Central memory CD8-positive, alpha-beta T cell (primary cell): ENCODE data around the gene SIL1.

Source experiments
- ATAC-seq: fragments of 150-1000 bp; cut with Tn5 transposase; replicated peaks from 2 replicates; pipeline ENCODE4 v1.10.0; 2022; ENCODE audit warnings: mild to moderate bottlenecking, moderate FRiP score, moderate number of reproducible peaks; ENCODE audit not compliant: poor library complexity, severe bottlenecking; ENCODE audit errors: extremely low read depth
- DNase-seq, 2 donors: peaks; one replicate each; pipeline ENCODE4 v3.0.0; 2021; ENCODE audit warnings: low spot score in 2 of 2
- H3K27ac Mint-ChIP-seq: one replicate; pipeline ENCODE4 v1.8.0; 2022; ENCODE audit warnings: low read depth, mild to moderate bottlenecking, moderate library complexity, mixed read lengths
- H3K27me3 Mint-ChIP-seq: one replicate; pipeline ENCODE4 v1.8.0; 2022; ENCODE audit warnings: mixed read lengths
- H3K36me3 Mint-ChIP-seq: one replicate; pipeline ENCODE4 v1.8.0; 2022; ENCODE audit warnings: mild to moderate bottlenecking, moderate library complexity, mixed read lengths; ENCODE audit not compliant: insufficient read depth
- H3K4me1 Mint-ChIP-seq: one replicate; pipeline ENCODE4 v1.8.0; 2022; ENCODE audit warnings: mixed read lengths
- H3K4me3 Mint-ChIP-seq: one replicate; pipeline ENCODE4 v1.8.0; 2022; ENCODE audit warnings: mild to moderate bottlenecking, moderate library complexity, mixed read lengths
- H3K9me3 Mint-ChIP-seq: one replicate; pipeline ENCODE4 v1.8.0; 2022; ENCODE audit warnings: mixed read lengths

SIL1 gene

GRCh38 chr5:139104577-139105276, 93.4 kb downstream of the SIL1 start:
- DNase-seq, result no peak
- H3K4me3 Mint-ChIP-seq, result no peak overlapping the region
- no peak overlapping the region for H3K27ac Mint-ChIP-seq
- no peak for ATAC-seq
- H3K36me3 Mint-ChIP-seq, result peaks cover 10% of the 10 kb centered on the region
- H3K9me3 Mint-ChIP-seq, result no peaks in the 10 kb centered on the region
- no peaks in the 10 kb centered on the region for H3K4me1 Mint-ChIP-seq
- H3K27me3 Mint-ChIP-seq, result no peaks in the 10 kb centered on the region

GRCh38 chr5:139103762-139104161, 94.4 kb downstream of the SIL1 start:
- Mint-ChIP-seq H3K27ac (no peak overlapping the region), H3K36me3 (peaks cover 10% of the 10 kb centered on the region), H3K4me1 (no peaks in the 10 kb centered on the region), H3K9me3 (no peaks in the 10 kb centered on the region), H3K27me3 (no peaks in the 10 kb centered on the region), H3K4me3 (no peak overlapping the region)
- ATAC-seq (no peak), DNase-seq (no peak)

GRCh38 chr5:139100825-139101224, 97.3 kb downstream of the SIL1 start:
- no peaks in the 10 kb centered on the region for H3K9me3 Mint-ChIP-seq
- no peaks in the 10 kb centered on the region for H3K4me1 Mint-ChIP-seq
- H3K36me3 Mint-ChIP-seq, result peaks cover 6% of the 10 kb centered on the region
- no peaks in the 10 kb centered on the region for H3K27me3 Mint-ChIP-seq
- no peak overlapping the region for H3K27ac Mint-ChIP-seq
- no peak overlapping the region for H3K4me3 Mint-ChIP-seq
- ATAC-seq (no peak), DNase-seq (no peak)

- Mint-ChIP-seq H3K4me1 (no peaks in the 10 kb centered on the region), H3K36me3 (no peaks in the 10 kb centered on the region), H3K4me3 (no peak overlapping the region), H3K27ac (no peak overlapping the region), H3K9me3 (no peaks in the 10 kb centered on the region), H3K27me3 (no peaks in the 10 kb centered on the region)
- DNase-seq (no peak), ATAC-seq (no peak)
Observed at GRCh38 chr5:139094154-139095131, 103.7 kb downstream of the SIL1 start.

- Mint-ChIP-seq H3K4me3 (no peak overlapping the region), H3K27me3 (no peaks in the 10 kb centered on the region), H3K9me3 (no peaks in the 10 kb centered on the region), H3K4me1 (peaks cover 6% of the 10 kb centered on the region), H3K36me3 (no peaks in the 10 kb centered on the region), H3K27ac (no peak overlapping the region)
- no peak for DNase-seq
- ATAC-seq, result no peak
Observed at GRCh38 chr5:139092741-139093343, 105.3 kb downstream of the SIL1 start.

GRCh38 chr5:139091439-139092156, 106.6 kb downstream of the SIL1 start:
- peaks cover 6% of the 10 kb centered on the region for H3K4me1 Mint-ChIP-seq
- DNase-seq (no peak), ATAC-seq (no peak)
- no peak overlapping the region for H3K4me3 Mint-ChIP-seq
- no peaks in the 10 kb centered on the region for H3K27me3 Mint-ChIP-seq
- no peaks in the 10 kb centered on the region for H3K36me3 Mint-ChIP-seq
- H3K9me3 Mint-ChIP-seq, result no peaks in the 10 kb centered on the region
- no peak overlapping the region for H3K27ac Mint-ChIP-seq

GRCh38 chr5:139090581-139090980, 107.6 kb downstream of the SIL1 start:
- peaks cover 6% of the 10 kb centered on the region for H3K4me1 Mint-ChIP-seq
- H3K36me3 Mint-ChIP-seq, result no peaks in the 10 kb centered on the region

GRCh38 chr5:139088024-139088423, 110.1 kb downstream of the SIL1 start:
- ATAC-seq, result no peak

More at GRCh38 chr5:139090581-139090980, 107.6 kb downstream of the SIL1 start:
- DNase-seq, result no peak
- no peak for ATAC-seq
- no peak overlapping the region for H3K4me3 Mint-ChIP-seq
- H3K27ac Mint-ChIP-seq, result no peak overlapping the region
- peaks cover under 1% of the 10 kb centered on the region for H3K9me3 Mint-ChIP-seq
- no peaks in the 10 kb centered on the region for H3K27me3 Mint-ChIP-seq

GRCh38 chr5:139082813-139083498, 115.2 kb downstream of the SIL1 start:
- Mint-ChIP-seq H3K27ac (no peak overlapping the region), H3K9me3 (peaks cover 10% of the 10 kb centered on the region), H3K4me1 (no peaks in the 10 kb centered on the region), H3K4me3 (no peak overlapping the region), H3K36me3 (peaks cover 4% of the 10 kb centered on the region), H3K27me3 (no peaks in the 10 kb centered on the region)
- DNase-seq (no peak), ATAC-seq (no peak)

More at GRCh38 chr5:139088024-139088423, 110.1 kb downstream of the SIL1 start:
- Mint-ChIP-seq H3K4me1 (peaks cover 6% of the 10 kb centered on the region), H3K9me3 (peaks cover 10% of the 10 kb centered on the region), H3K4me3 (no peak overlapping the region), H3K27ac (no peak overlapping the region), H3K27me3 (no peaks in the 10 kb centered on the region), H3K36me3 (peaks cover 3% of the 10 kb centered on the region)
- no peak for DNase-seq

GRCh38 chr5:139079991-139080610, 118.1 kb downstream of the SIL1 start:
- Mint-ChIP-seq H3K4me1 (peaks cover 6% of the 10 kb centered on the region), H3K27ac (no peak overlapping the region), H3K4me3 (no peak overlapping the region), H3K9me3 (peaks cover 4% of the 10 kb centered on the region), H3K27me3 (no peaks in the 10 kb centered on the region), H3K36me3 (peaks cover 4% of the 10 kb centered on the region)
- no peak for ATAC-seq
- no peak for DNase-seq

GRCh38 chr5:139079225-139079990, 118.8 kb downstream of the SIL1 start:
- ATAC-seq (no peak), DNase-seq (no peak)
- Mint-ChIP-seq H3K36me3 (peaks cover 2% of the 10 kb centered on the region), H3K27me3 (no peaks in the 10 kb centered on the region), H3K9me3 (no peaks in the 10 kb centered on the region), H3K27ac (no peak overlapping the region), H3K4me3 (no peak overlapping the region), H3K4me1 (peaks cover 6% of the 10 kb centered on the region)
